GM18909 (cell line): Measurements from ENCODE around the gene TGFBR3.

Experiments used
- ATAC-seq: cut with Tn5 transposase; IDR thresholded peaks from one replicate; pipeline ENCODE4 v1.9.1; 2021; ENCODE audit warnings: mild to moderate bottlenecking; ENCODE audit not compliant: unreplicated experiment, poor library complexity

Gene TGFBR3

GRCh38 chr1:91765880-91766443 lies 120.0 kb downstream of the TGFBR3 start:
- no peak for ATAC-seq

GRCh38 chr1:91765293-91765692 lies 120.7 kb downstream of the TGFBR3 start:
- ATAC-seq: no peak

- ATAC-seq: no peak
Measured at GRCh38 chr1:91764471-91765115, 121.4 kb downstream of the TGFBR3 start.

GRCh38 chr1:91763252-91763651 lies 122.7 kb downstream of the TGFBR3 start:
- no peak for ATAC-seq

DNA sequence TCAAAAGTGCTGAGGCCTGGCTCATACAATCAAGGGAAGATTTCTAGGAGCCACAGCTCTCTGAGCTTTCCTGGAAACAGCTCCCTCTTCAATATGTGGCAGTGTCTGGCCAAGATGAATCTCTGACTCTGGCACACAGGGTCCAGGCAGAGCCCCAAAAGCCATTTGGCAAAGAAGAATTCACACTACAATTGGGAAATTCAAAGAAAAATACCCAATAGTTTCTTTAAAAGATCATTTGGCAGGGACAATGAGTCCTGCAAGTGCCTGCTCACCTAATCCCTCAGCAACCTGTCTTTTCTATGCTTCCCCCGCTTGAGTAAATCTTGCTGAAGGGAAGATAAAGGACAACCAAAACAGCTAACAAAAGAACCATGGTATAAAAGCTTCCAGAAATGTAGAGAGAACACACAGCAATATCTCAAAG lies 124.6 kb downstream of the TGFBR3 start:
- no peak for ATAC-seq

GRCh38 chr1:91760512-91760911 lies 125.4 kb downstream of the TGFBR3 start:
- ATAC-seq: no peak

GRCh38 chr1:91759076-91759475 lies 126.9 kb downstream of the TGFBR3 start:
- no peak for ATAC-seq

DNA sequence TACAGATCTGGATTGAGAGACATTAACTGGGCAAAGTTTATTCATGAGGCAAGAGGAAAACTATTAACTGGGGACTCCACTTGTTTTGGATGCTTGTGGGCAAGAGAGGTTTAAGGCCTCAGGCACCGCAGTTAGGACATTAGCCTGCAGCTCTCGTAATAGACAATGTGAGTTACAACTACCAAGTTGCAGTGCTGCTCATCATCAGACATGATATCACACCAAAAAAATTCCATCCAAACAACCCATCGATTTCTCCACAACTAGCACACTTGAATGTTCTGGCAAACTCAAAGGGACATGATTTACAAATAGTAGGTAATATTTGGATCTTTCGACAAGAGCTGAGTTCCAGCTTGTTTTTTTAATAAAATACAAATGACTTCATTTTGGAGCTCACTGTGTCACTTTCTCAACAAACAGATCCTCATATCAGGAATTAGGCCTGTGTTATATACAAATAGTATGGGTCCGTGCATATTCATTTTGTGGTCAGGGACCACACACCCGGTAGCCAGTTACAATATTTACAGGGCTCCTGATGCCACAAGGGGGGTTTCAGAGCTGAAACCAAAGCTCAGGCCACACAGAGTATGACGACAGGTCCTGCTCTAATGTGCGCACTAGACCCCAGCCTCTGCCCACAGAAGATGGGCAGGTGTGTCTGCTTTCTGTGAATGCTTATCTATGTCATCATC lies 128.0 kb downstream of the TGFBR3 start:
- no peak for ATAC-seq

DNA sequence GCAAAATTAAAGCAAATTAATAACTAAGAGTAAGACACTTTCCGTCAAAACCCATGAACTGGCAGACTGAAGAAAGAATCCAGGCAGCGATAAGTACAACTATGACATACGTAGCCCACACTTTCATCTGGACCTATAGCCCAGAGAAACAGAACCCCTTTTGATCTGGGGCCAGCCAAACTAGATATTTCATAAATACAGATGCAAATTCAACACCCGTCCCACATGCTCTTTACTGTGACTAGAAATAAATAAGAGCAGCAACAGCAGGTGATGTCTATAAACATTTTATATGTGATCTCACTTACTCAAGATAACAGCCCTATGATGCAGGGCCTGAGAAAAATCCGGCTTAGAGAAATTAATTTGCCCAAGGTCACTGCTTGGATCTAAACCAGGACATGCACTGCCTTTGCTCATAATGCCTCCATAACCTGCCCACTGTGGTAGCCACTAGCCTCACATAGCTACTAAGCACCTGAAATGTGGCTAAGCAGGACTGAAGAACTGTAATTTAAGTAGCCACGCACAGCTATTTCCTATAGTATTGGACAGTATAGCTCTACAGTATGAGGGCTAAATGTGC lies 130.2 kb downstream of the TGFBR3 start:
- no peak for ATAC-seq

- ATAC-seq: no peak
Measured at GRCh38 chr1:91754816-91755580, 131.0 kb downstream of the TGFBR3 start.

GRCh38 chr1:91754348-91754747 lies 131.6 kb downstream of the TGFBR3 start:
- peak; percentile 68 for ATAC-seq

- ATAC-seq: no peak
Measured at GRCh38 chr1:91753878-91754277, 132.1 kb downstream of the TGFBR3 start.

DNA sequence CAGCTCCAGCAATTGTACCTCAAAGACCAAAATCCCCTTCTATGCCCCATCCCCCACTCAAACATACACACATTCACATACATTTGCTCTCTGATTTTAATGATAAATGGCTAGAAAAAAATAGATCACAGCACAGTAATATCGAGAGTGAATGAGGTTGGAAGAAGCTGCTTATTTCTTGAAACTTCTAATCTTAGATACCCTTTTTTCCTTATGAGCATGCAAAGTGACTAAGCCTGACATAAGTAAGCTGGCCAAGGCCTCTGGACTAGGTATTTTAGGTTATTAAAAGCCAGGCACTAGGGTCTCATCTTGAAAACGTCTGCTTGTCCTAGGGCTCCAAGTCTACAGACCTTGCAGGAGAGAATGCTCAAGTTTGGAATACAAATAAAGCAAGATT lies 133.6 kb downstream of the TGFBR3 start:
- peak; percentile 77 for ATAC-seq

- no peak for ATAC-seq
Measured at GRCh38 chr1:91751275-91751674, 134.7 kb downstream of the TGFBR3 start.

DNA sequence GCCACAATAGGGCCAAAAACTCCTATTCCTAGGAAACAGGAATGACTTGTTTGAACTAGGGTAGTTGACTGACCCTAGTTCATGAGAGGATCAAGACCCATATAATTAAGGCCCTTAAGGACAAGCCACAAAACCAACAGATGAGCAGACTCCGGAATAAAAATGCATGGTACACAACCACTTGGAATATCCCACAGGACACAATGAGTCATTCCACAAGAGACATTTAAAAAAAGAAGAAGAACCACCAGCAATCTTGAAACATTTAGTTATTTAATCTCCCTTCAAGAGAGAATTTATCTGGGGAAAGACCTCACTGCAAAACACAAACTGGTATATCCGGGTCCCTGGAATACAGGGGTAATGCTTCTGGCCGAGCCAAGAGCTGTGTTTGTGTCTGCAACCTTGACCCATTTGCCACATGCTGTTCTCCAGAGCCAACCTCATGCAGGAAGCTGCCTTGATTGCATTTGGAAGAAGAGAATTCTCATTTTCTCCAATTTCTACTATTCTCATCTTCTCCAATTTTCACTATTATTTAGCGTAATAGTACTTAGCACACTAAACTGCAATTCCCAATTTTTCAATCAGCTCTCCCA lies 135.5 kb downstream of the TGFBR3 start:
- no peak for ATAC-seq

DNA sequence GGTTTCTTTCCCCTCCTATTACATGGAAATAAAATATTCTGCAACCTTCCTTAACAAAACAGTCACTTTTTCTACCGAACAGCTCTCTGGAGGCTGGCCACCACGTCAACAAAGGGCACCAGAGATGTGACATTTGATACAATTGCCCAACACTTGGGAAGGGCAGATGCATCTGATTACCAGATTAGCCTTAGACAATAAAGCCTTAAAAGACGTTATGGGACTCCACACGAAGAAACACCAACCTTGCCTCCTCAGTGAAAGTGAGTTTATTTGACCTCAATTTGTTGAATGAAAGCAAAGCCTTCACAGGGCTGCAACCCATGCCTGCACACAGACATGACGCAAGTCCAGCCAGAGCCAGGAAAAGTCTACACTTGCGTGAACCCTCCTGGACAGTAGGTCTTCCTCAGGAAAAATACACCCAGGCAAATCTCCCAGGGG lies 136.1 kb downstream of the TGFBR3 start:
- no peak for ATAC-seq

DNA sequence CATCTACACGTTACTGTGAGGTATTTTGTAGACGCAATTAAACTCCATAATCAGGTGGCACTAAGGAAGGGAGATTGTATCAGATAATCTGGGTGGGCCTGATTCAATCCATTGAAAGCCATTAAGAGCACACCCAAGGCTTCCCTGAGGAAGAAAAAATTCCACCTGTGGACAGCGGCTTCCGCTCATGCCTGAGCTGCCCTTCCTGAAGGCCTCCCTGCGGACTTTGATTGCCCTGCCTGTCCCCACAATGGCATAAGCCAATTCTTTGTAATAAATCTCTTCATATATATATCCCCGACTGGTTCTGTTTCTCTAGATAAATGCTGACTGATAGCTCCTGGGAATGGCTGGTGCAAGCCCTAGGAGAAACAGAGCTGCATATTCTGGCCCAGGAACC lies 138.3 kb downstream of the TGFBR3 start:
- no peak for ATAC-seq

- no peak for ATAC-seq
Measured at GRCh38 chr1:91746728-91747338, 139.1 kb downstream of the TGFBR3 start.

GRCh38 chr1:91745640-91746373 lies 140.1 kb downstream of the TGFBR3 start:
- no peak for ATAC-seq
